Measurements from ENCODE around the gene GABPA. TPM values are rescaled to one million over a fixed set of nuclear protein-coding genes. Genes with fewer than 3 reads are reported as not detected.

The GABPA gene
- total and polyA plus RNA-seq, 2 donors (not counting 1 experiment from before 2014, with no cell fraction given), result 10.3 to 29.7 TPM

- no peak for TF ChIP-seq EZH2 (IDR thresholded peaks at IDR 0.05; ENCODE audit: borderline replicate concordance, insufficient read depth, low read depth, low read length, poor library complexity, severe bottlenecking)
- no peak for TF ChIP-seq CTCF (IDR thresholded peaks at IDR 0.05)
- intact Hi-C loops (cut with micrococcal nuclease), result no loop called here
- H3K4me3 Mint-ChIP-seq, result no peak overlapping the region
- Histone ChIP-seq H3K9ac (ENCODE audit: low read length) (no peak overlapping the region), H3K27me3 (replicated peaks in 1 of 4; ENCODE audit: control extremely low read depth in 1 of 4, control insufficient read depth in 3 of 4, insufficient read depth in 4 of 4, low read length in 3 of 4) (no peaks in the 10 kb centered on the region), H2AFZ (ENCODE audit: insufficient read depth, low read depth, low read length, poor library complexity, severe bottlenecking) (no peak overlapping the region), H3K4me2 (replicated peaks; ENCODE audit: low read depth, low read length, poor library complexity, severe bottlenecking) (no peak overlapping the region), H3K4me3 (ENCODE audit: control extremely low read depth in 1 of 5, extremely low read depth in 1 of 5, insufficient read depth in 1 of 5, low read depth in 2 of 5, low read length in 4 of 5) (no peak overlapping the region), H3K9me3 (ENCODE audit: control extremely low read depth in 1 of 3, control insufficient read depth in 2 of 3, insufficient read depth in 1 of 3, low read length in 2 of 3) (no peaks in the 10 kb centered on the region), H3K36me3 (replicated peaks in 1 of 2; ENCODE audit: control extremely low read depth in 1 of 2, control insufficient read depth in 1 of 2, extremely low read depth in 1 of 2, insufficient read depth in 2 of 2, low read length in 1 of 2) (no peaks in the 10 kb centered on the region), H3K79me2 (ENCODE audit: control insufficient read depth, insufficient read depth, low read length) (no peaks in the 10 kb centered on the region), H4K20me1 (ENCODE audit: control insufficient read depth, insufficient read depth, low read length, poor library complexity, severe bottlenecking) (no peaks in the 10 kb centered on the region), H3K4me1 (ENCODE audit: control insufficient read depth in 2 of 2, insufficient read depth in 2 of 2, low read length in 2 of 2) (no peaks in the 10 kb centered on the region), H3K27ac (ENCODE audit: low read length in 2 of 2) (no peak overlapping the region)
- no peak overlapping the region for H3K27ac Mint-ChIP-seq
- H3K27me3 Mint-ChIP-seq, result peaks cover 5% of the 10 kb centered on the region
- 97% methylated on average over 5 of the region's 6 CpGs for WGBS (ENCODE audit: insufficient coverage)
- POLR2A ChIA-PET, result no interaction called here
- no peak for DNase-seq
- no peaks in the 10 kb centered on the region for H3K4me1 Mint-ChIP-seq
- CTCF ChIA-PET, result interaction anchor here (1.3 kb wide), 1 partner anchor 11 kb away, joined by 4 read pairs; no protein-coding TSS in a partner anchor
- no peaks in the 10 kb centered on the region for H3K9me3 Mint-ChIP-seq (ENCODE audit: insufficient read depth)
- ATAC-seq (ENCODE audit: low read depth), result no peak
These were observed 72.4 kb downstream of the GABPA start for GRCh38 chr21:25807191-25807590.

GRCh38 chr21:25809013-25809412, 74.2 kb downstream of the GABPA start:
- Mint-ChIP-seq H3K27me3 (no peaks in the 10 kb centered on the region), H3K27ac (no peak overlapping the region), H3K9me3 (ENCODE audit: insufficient read depth) (no peaks in the 10 kb centered on the region), H3K4me1 (no peaks in the 10 kb centered on the region), H3K4me3 (no peak overlapping the region)
- DNase-seq, result no peak
- Histone ChIP-seq H2AFZ (ENCODE audit: insufficient read depth, low read depth, low read length, poor library complexity, severe bottlenecking) (no peak overlapping the region), H3K4me2 (replicated peaks; ENCODE audit: low read depth, low read length, poor library complexity, severe bottlenecking) (no peak overlapping the region), H3K27me3 (replicated peaks in 1 of 4; ENCODE audit: control extremely low read depth in 1 of 4, control insufficient read depth in 3 of 4, insufficient read depth in 4 of 4, low read length in 3 of 4) (no peaks in the 10 kb centered on the region), H4K20me1 (ENCODE audit: control insufficient read depth, insufficient read depth, low read length, poor library complexity, severe bottlenecking) (no peaks in the 10 kb centered on the region), H3K36me3 (replicated peaks in 1 of 2; ENCODE audit: control extremely low read depth in 1 of 2, control insufficient read depth in 1 of 2, extremely low read depth in 1 of 2, insufficient read depth in 2 of 2, low read length in 1 of 2) (no peaks in the 10 kb centered on the region), H3K9me3 (ENCODE audit: control extremely low read depth in 1 of 3, control insufficient read depth in 2 of 3, insufficient read depth in 1 of 3, low read length in 2 of 3) (no peaks in the 10 kb centered on the region), H3K27ac (ENCODE audit: low read length in 2 of 2) (no peak overlapping the region), H3K4me3 (ENCODE audit: control extremely low read depth in 1 of 5, extremely low read depth in 1 of 5, insufficient read depth in 1 of 5, low read depth in 2 of 5, low read length in 4 of 5) (no peak overlapping the region), H3K79me2 (ENCODE audit: control insufficient read depth, insufficient read depth, low read length) (no peaks in the 10 kb centered on the region), H3K4me1 (ENCODE audit: control insufficient read depth in 2 of 2, insufficient read depth in 2 of 2, low read length in 2 of 2) (no peaks in the 10 kb centered on the region), H3K9ac (ENCODE audit: low read length) (no peak overlapping the region)
- intact Hi-C loops (cut with micrococcal nuclease), result no loop called here
- no peak for TF ChIP-seq CTCF (IDR thresholded peaks at IDR 0.05)
- TF ChIP-seq EZH2 (IDR thresholded peaks at IDR 0.05; ENCODE audit: borderline replicate concordance, insufficient read depth, low read depth, low read length, poor library complexity, severe bottlenecking), result no peak
- POLR2A ChIA-PET, result no interaction called here
- CTCF ChIA-PET, result no interaction called here
- no peak for ATAC-seq (ENCODE audit: low read depth)

All from B cell (primary cell).